PC-9 (cell line): ENCODE measurements around the gene COL1A2.

ENCODE experiments used
- EZH2 ChIP-seq: fragments of 200-600 bp; sonication (generic); IDR thresholded peaks from 2 replicates; pipeline ENCODE4 v1.8.0; 2017; ENCODE audit warnings: antibody characterized with exemption, low read depth
- TF ChIP-seq, protein P1 (sequence below): fragments of 200-600 bp; sonication (generic); conservative IDR thresholded peaks from 2 replicates; pipeline ENCODE4 v1.6.1; 2017; ENCODE audit warnings: mixed run types, antibody characterized with exemption, mild to moderate bottlenecking, moderate library complexity

DNA sequence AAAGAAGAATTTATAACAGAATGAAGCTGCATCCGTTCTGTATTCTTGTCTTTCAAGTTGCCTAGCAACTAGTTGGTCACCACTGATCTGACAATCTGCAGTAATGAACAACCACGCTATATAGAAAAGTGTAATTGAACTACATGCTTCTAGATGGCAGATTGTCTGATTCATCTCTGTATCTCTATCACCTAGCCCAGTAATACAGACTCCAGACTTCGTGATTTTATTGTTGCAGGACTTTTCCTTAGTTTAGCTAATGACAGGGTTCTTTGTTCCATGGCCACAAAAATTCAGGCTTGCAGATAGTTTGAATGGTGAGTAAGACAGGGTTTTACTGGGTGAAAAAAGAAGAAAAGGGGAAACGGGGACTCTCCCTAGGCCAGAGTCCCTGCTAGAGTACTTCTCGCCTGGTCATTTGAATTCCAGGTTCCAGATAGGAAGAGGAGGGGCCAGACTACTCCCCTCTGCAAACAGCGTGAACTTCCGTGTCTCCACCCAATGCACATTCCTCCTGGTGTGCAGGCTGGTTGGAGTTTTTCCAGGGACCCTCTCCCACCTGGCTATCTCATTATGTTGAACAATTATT lies 45.9 kb downstream of the COL1A2 start:
- TF ChIP-seq, protein P1, sequence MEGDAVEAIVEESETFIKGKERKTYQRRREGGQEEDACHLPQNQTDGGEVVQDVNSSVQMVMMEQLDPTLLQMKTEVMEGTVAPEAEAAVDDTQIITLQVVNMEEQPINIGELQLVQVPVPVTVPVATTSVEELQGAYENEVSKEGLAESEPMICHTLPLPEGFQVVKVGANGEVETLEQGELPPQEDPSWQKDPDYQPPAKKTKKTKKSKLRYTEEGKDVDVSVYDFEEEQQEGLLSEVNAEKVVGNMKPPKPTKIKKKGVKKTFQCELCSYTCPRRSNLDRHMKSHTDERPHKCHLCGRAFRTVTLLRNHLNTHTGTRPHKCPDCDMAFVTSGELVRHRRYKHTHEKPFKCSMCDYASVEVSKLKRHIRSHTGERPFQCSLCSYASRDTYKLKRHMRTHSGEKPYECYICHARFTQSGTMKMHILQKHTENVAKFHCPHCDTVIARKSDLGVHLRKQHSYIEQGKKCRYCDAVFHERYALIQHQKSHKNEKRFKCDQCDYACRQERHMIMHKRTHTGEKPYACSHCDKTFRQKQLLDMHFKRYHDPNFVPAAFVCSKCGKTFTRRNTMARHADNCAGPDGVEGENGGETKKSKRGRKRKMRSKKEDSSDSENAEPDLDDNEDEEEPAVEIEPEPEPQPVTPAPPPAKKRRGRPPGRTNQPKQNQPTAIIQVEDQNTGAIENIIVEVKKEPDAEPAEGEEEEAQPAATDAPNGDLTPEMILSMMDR: no peak
- TF ChIP-seq EZH2: no peak
